H9 (cell line): ENCODE results near the gene SLC2A1. TPM values are rescaled to one million over a fixed set of nuclear protein-coding genes. Genes with fewer than 3 reads are reported as not detected.

Source experiments
- DNase-seq: peaks from one replicate; pipeline ENCODE4 v3.0.0-alpha.2; 2017
- H2AFZ ChIP-seq: one replicate; pipeline ENCODE4 v1.6.1; 2013; ENCODE audit warnings: mild to moderate bottlenecking, low read length, control low read depth, moderate library complexity
- H2AK5ac ChIP-seq: 2 replicates; pipeline ENCODE4 v1.6.1; 2013; ENCODE audit warnings: low read length, control low read depth, mixed read lengths; ENCODE audit not compliant: insufficient read length
- H2BK120ac ChIP-seq: one replicate; pipeline ENCODE4 v1.6.1; 2013; ENCODE audit warnings: low read depth, mild to moderate bottlenecking, low read length, control low read depth, inconsistent platforms; ENCODE audit not compliant: poor library complexity, severe bottlenecking
- H2BK12ac ChIP-seq: 2 replicates; pipeline ENCODE4 v1.6.1; 2013; ENCODE audit warnings: low read length, control low read depth, mixed read lengths, low read depth; ENCODE audit not compliant: insufficient read length
- H2BK15ac ChIP-seq: 2 replicates; pipeline ENCODE4 v1.6.1; 2013; ENCODE audit warnings: low read depth, low read length, control low read depth
- H2BK20ac ChIP-seq: one replicate; pipeline ENCODE4 v1.6.1; 2013; ENCODE audit warnings: low read depth, mild to moderate bottlenecking, low read length, control low read depth, inconsistent platforms; ENCODE audit not compliant: poor library complexity, severe bottlenecking
- H2BK5ac ChIP-seq: 2 replicates; pipeline ENCODE4 v1.6.1; 2013; ENCODE audit warnings: low read length, control low read depth, mixed read lengths; ENCODE audit not compliant: insufficient read length
- H3K14ac ChIP-seq: 2 replicates; pipeline ENCODE4 v1.6.1; 2013; ENCODE audit warnings: low read length, control low read depth; ENCODE audit not compliant: insufficient read depth
- H3K18ac ChIP-seq: 2 replicates; pipeline ENCODE4 v1.6.1; 2013; ENCODE audit warnings: low read depth, mild to moderate bottlenecking, mixed read lengths, low read length, control low read depth; ENCODE audit not compliant: insufficient read length
- H3K23ac ChIP-seq: 2 replicates; pipeline ENCODE4 v1.6.1; 2013; ENCODE audit warnings: low read length, control low read depth, mixed read lengths, low read depth; ENCODE audit not compliant: insufficient read length
- H3K23me2 ChIP-seq: 2 replicates; pipeline ENCODE4 v1.6.1; 2013; ENCODE audit warnings: low read depth, mild to moderate bottlenecking, mixed read lengths, low read length, control low read depth; ENCODE audit not compliant: insufficient read length, poor library complexity, severe bottlenecking
- H3K27ac ChIP-seq: 2 replicates; pipeline ENCODE4 v1.5.1; 2013; ENCODE audit warnings: low read length, control low read depth, mixed read lengths, low read depth; ENCODE audit not compliant: insufficient read length
- H3K27me3 ChIP-seq: 2 replicates; pipeline ENCODE4 v1.6.1; 2013; ENCODE audit warnings: low read length, control low read depth, inconsistent platforms; ENCODE audit not compliant: insufficient read depth
- H3K4ac ChIP-seq: 2 replicates; pipeline ENCODE4 v1.6.1; 2013; ENCODE audit warnings: low read depth, mild to moderate bottlenecking, control low read depth, inconsistent platforms, low read length, moderate library complexity
- H3K4me1 ChIP-seq: 2 replicates; pipeline ENCODE4 v1.6.1; 2013; ENCODE audit warnings: low read length, control low read depth, inconsistent platforms; ENCODE audit not compliant: insufficient read depth
- H3K4me2 ChIP-seq: 2 replicates; pipeline ENCODE4 v1.6.1; 2013; ENCODE audit warnings: low read length, control low read depth, mixed read lengths; ENCODE audit not compliant: insufficient read length, insufficient read depth
- H3K56ac ChIP-seq: 2 replicates; pipeline ENCODE4 v1.6.1; 2013; ENCODE audit warnings: low read depth, mild to moderate bottlenecking, mixed read lengths, low read length, control low read depth; ENCODE audit not compliant: insufficient read length
- H3K79me1 ChIP-seq: 2 replicates; pipeline ENCODE4 v1.6.1; 2013; ENCODE audit warnings: low read depth, mild to moderate bottlenecking, moderate library complexity, low read length, control low read depth, inconsistent platforms; ENCODE audit not compliant: insufficient read depth, poor library complexity, severe bottlenecking
- H3K79me2 ChIP-seq: 2 replicates; pipeline ENCODE4 v1.6.1; 2013; ENCODE audit warnings: low read length, control low read depth, inconsistent platforms; ENCODE audit not compliant: insufficient read depth
- H3K9ac ChIP-seq: 2 replicates; pipeline ENCODE4 v1.6.1; 2013; ENCODE audit warnings: low read length, control low read depth, mixed read lengths; ENCODE audit not compliant: insufficient read length; ENCODE audit errors: extremely low read depth
- H3K9me3 ChIP-seq: one replicate; pipeline ENCODE4 v1.6.1; 2013; ENCODE audit warnings: low read depth, low read length, inconsistent platforms; ENCODE audit not compliant: control insufficient read depth
- H3T11ph ChIP-seq: one replicate; pipeline ENCODE4 v1.6.1; 2013; ENCODE audit warnings: mild to moderate bottlenecking, low read length, control low read depth, inconsistent platforms
- H4K20me1 ChIP-seq: one replicate; pipeline ENCODE4 v1.6.1; 2013; ENCODE audit not compliant: control insufficient read depth, insufficient read length, insufficient read depth
- H4K5ac ChIP-seq: 2 replicates; pipeline ENCODE4 v1.6.1; 2013; ENCODE audit warnings: low read depth, mild to moderate bottlenecking, mixed read lengths, low read length, control low read depth; ENCODE audit not compliant: insufficient read length
- H4K8ac ChIP-seq: replicated peaks from 2 replicates; pipeline ENCODE4 v1.6.1; 2013; ENCODE audit warnings: low read length, control low read depth, mixed read lengths, low read depth; ENCODE audit not compliant: insufficient read length
- H4K91ac ChIP-seq: 2 replicates; pipeline ENCODE4 v1.6.1; 2013; ENCODE audit warnings: low read depth, mild to moderate bottlenecking, moderate library complexity, mixed read lengths, low read length, control low read depth; ENCODE audit not compliant: insufficient read length
- H3K27ac Mint-ChIP-seq, 3 experiments: 2 replicates in 2 of 3; 3 replicates in 1 of 3; pipeline ENCODE4 v1.8.0; 2020 to 2021; ENCODE audit warnings: mixed read lengths in 3 of 3, mild to moderate bottlenecking in 1 of 3, moderate library complexity in 1 of 3
- H3K27me3 Mint-ChIP-seq: 2 replicates; pipeline ENCODE4 v1.8.0; 2021; ENCODE audit warnings: low read depth, mild to moderate bottlenecking, moderate library complexity, mixed read lengths
- H3K36me3 Mint-ChIP-seq, 3 experiments: 2 replicates in 2 of 3; 3 replicates in 1 of 3; pipeline ENCODE4 v1.8.0; 2020 to 2021; ENCODE audit warnings: low read depth in 3 of 3, mixed read lengths in 3 of 3; ENCODE audit not compliant: insufficient read depth in 1 of 3
- H3K4me1 Mint-ChIP-seq, 2 experiments: 2 replicates each; pipeline ENCODE4 v1.8.0; 2020; ENCODE audit warnings: mixed read lengths in 2 of 2
- H3K4me3 Mint-ChIP-seq, 2 experiments: 2 replicates in 1 of 2; 3 replicates in 1 of 2; pipeline ENCODE4 v1.8.0; 2020 to 2021; ENCODE audit warnings: mild to moderate bottlenecking in 2 of 2, mixed read lengths in 2 of 2, moderate library complexity in 1 of 2
- H3K9me3 Mint-ChIP-seq, 2 experiments: 2 replicates in 1 of 2; 3 replicates in 1 of 2; pipeline ENCODE4 v1.8.0; 2020; ENCODE audit warnings: mild to moderate bottlenecking in 2 of 2, mixed read lengths in 2 of 2, moderate library complexity in 1 of 2
- CTCF ChIP-seq: fragments of 200-600 bp; sonication (generic); conservative IDR thresholded peaks from 3 replicates; pipeline ENCODE4 v1.8.0; 2021; ENCODE audit warnings: antibody characterized with exemption, mild to moderate bottlenecking
- WGBS: extraction: QIAGEN DNeasy Blood & Tissue Kit; methylation state at CpG from one replicate; pipeline ENCODE4 v1.1.7; 2013; ENCODE audit warnings: missing lambda C conversion rate, low lambda C conversion rate, mixed read lengths; ENCODE audit not compliant: insufficient read length; ENCODE audit errors: extremely low coverage; 5-methylcytosine and 5-hydroxymethylcytosine counted together
- total RNA-seq: library from RNA; stranded (reverse); gene quantifications from 2 replicates; pipeline ENCODE4 v1.2.1, GENCODE V29; 2021

The SLC2A1 gene
- total RNA-seq, 1 experiment from 2014 or later, result 186 TPM

- no peak overlapping the region for H2AK5ac ChIP-seq
- H2AFZ ChIP-seq, result no peak overlapping the region
- H4K91ac ChIP-seq, result no peak overlapping the region
- no peak overlapping the region for H3K14ac ChIP-seq
- H3K56ac ChIP-seq, result no peak overlapping the region
- no peak for TF ChIP-seq CTCF
- no peak overlapping the region; a peak in 2 of 7 replicates for H3K27ac Mint-ChIP-seq
- no peak overlapping the region for H3K23ac ChIP-seq
- no peak overlapping the region for H2BK15ac ChIP-seq
- no peak overlapping the region for H3K4ac ChIP-seq
- no peak overlapping the region for H4K8ac ChIP-seq
- H3T11ph ChIP-seq, result no peak overlapping the region
- H3K79me2 ChIP-seq, result no peaks in the 10 kb centered on the region
- H3K36me3 Mint-ChIP-seq, result peaks cover 25 to 56% (median 51%) of the 10 kb centered on the region in 3 experiments
- no peaks in the 10 kb centered on the region for H3K27me3 Mint-ChIP-seq
- H4K5ac ChIP-seq, result no peak overlapping the region
- H2BK5ac ChIP-seq, result no peak overlapping the region
- H3K4me1 Mint-ChIP-seq, result peaks cover 17 to 22% of the 10 kb centered on the region in 2 experiments
- H3K4me2 ChIP-seq, result no peak overlapping the region
- no peaks in the 10 kb centered on the region for H3K9me3 Mint-ChIP-seq
- H3K4me1 ChIP-seq, result peaks cover 19% of the 10 kb centered on the region; the same call in 1 of the 2 replicates
- H2BK12ac ChIP-seq, result no peak overlapping the region
- no peak overlapping the region for H2BK120ac ChIP-seq
- no CpG with 5 or more reads among the region's 3 CpGs for WGBS
- DNase-seq, result no peak
- no peaks in the 10 kb centered on the region for H3K27me3 ChIP-seq
- H3K18ac ChIP-seq, result no peak overlapping the region
- no peak overlapping the region for H3K4me3 Mint-ChIP-seq
- no peaks in the 10 kb centered on the region for H3K79me1 ChIP-seq
- no peak overlapping the region for H2BK20ac ChIP-seq
- no peaks in the 10 kb centered on the region for H3K9me3 ChIP-seq
- H3K23me2 ChIP-seq, result no peaks in the 10 kb centered on the region
- no peaks in the 10 kb centered on the region for H4K20me1 ChIP-seq
- no peak overlapping the region for H3K9ac ChIP-seq
- H3K27ac ChIP-seq, result no peak overlapping the region
Observed at GRCh38 chr1:42974767-42975437, 16.2 kb upstream of the SLC2A1 start.
